AG08395 (cell line): ENCODE results near the gene FBXL7.

Source experiments
- DNase-seq: peaks from one replicate; pipeline ENCODE4 v3.0.0; 2012; ENCODE audit warnings: mixed read lengths, low spot score

The FBXL7 gene

DNA sequence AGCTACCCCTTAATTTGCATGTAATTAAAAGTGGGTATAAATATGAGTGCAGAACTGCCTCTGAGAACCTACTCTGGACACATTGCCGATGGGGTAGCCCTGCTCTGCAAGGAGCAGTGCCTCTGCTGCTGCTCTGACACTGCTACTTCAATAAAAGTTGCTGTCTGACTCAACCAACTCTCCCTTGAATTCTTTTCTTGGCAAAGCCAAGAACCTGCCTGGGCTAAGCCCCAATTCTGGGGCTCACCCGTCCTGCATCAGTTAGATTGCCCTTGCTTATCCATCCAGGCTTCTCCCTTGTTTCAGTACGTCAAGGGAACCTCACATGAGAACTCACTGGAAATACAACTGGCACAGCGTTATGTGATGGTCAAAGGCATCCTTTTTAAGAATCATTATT, 44.1 kb downstream of the FBXL7 start:
- DNase-seq = no peak

DNA sequence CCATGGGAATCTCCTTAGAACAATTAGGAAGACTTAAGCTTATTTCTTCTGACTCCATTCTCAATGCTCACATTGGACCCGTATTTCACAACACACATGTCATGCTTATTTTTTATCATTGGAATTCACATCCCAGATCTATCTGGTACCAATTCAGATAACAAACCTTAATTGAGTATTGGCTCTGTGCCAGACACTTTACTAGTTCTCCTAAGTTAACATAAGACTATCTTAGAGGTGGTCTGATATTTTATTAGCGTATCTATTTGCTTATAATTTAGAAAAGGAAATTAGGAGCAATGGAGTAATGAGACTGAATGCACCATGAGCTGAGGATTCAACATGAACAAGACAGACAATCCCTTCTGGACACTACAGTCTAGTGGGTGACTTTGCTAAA, 45.1 kb downstream of the FBXL7 start:
- DNase-seq = no peak

DNA sequence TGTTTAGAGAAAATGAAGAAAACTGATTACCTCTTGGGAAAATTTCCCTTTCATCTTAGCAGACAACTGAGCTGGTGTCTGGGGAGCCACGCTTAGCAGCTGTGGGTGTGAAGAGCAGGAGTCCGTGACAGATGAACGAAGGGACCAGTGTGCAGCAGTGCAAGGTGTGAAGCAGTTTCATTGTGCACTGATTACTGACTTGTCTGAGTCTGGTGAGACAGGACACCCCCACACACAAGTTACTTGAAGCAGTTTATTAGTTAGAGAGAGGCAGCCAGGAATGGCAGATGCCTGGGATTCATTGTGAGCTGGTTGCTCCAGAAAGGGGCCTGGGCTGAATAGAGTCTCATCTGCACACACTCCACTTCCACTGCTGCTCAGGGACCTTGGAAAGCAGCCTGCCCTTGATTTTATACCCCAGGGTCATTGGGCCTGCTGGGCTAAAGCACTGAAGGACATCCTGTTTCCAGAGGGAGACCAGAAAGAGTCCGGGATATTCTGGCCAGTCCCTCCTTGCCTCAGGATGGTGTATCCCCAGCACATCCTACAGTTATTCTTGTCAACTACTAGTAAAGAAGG, 47.4 kb downstream of the FBXL7 start:
- DNase-seq = no peak

DNA sequence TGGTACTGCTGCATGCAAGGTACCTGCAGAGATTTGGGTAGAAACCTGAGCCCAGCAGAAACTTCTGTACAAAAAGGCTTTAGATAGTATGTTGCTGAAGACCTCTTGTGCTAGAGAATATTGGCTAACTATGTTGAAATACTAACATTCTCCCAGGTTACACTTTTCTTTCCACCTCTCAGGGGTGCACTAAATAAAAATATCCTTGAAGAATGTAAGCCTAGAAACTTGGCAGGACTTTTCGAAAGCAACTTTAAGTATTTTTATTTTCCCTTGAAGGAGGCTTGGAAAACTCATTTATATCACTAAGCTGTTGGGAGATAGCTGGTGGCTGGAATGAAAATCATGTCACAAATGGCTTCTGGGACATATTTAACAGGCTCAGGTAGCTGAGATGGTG, 50.0 kb downstream of the FBXL7 start:
- DNase-seq = no peak

DNA sequence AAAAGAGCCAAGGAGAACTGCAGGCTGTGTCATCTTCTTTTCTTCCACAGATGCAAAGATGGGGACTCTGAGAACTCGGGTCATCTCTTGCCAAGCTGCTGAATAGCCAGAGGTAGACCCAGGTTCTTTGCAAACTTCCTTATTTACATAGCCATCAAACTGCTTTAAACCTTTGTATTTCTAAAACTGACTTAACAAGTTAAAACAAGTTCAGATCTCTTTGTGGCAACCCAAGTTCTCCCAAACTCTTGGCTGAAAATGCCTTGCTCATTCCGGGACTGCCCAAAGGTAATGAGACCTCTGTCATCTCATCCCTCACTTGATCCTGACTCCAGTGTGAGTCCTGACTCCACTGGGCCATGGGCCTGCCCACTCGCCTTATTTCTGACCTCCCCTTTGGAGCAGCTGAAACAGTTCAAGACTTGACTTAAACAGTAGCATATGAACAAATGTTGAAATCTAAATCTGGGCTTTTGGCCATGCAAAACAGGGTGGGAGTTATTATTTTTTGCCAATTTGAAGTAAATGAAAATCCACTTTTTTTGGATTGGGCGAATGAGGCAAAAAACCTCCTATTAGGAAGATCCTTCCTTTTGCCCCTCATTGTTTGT, 50.6 kb downstream of the FBXL7 start:
- no peak for DNase-seq

DNA sequence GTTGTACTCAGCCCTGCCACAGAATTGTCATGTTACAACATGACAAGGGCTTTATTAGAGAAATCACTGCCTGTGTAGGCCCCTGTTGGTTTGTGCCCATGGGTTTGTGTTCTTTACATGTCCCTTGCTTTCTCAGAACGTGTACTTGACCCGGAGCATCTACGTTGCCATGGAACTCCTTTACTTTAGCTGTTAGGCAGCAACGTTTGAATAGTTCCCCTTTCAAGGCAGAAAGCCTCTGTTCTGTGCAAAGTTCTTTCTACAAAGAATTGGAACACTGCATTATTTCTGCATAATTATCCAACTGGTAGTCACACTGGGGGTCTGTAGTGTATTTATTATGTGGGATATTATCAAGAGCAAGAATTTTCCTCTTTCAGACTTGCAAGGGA, 51.1 kb downstream of the FBXL7 start:
- DNase-seq = no peak

DNA sequence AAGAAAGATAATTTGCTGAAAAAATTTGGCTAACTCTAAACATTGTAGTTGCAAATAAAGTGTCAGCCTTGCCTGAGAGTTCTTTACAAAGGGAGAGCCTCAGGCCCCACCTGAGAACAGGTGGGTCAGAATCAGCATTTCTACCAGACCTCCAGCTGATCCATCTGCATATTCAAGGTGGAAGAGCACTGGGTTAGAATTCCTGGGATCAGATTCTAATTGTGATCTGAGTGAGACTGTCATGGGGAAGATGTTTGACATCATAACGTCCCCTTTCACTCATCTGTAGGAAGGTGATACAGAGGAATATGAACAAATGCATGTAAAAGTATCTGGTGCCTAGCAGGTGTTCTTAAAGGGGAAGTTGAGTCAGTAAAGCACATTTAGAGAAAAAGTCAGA, 54.6 kb downstream of the FBXL7 start:
- DNase-seq = no peak

DNA sequence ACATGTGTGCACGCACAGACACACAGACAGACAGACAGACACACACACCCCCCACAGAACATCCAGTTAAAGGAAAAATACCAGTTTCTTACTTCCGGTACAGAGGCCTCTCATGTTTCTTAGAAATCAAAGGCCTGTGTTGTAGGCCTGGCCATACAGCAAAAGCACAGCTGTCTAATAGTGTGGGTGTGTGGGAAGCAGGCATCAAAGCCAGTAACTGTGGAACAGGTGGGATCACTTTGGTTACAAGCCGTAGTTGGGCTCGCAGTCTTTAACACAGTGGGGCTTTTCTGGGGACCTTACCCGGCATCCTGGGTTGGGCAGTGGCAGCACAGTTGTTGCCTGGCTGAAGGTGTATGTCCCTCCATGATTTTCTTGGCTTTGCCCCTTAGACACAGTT, 55.2 kb downstream of the FBXL7 start:
- DNase-seq = no peak

DNA sequence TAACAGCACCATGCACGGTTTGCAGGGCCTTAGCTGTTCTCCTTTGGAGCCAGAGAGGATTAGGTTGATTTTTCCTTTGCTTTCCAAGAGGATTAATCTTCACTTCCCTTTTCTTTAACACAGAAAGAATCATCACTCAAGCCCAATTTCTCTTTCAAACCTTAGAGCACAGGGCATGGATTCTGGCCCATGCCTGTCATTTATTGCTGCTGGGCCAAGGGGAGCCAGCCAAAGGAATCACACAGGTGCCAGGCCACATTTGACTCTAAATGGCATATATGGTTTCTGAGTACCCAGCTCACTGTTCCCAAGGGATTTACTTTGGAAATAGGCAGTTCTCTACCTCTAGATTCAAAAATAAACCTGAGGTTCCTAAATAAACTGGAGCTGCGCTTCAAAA, 58.3 kb downstream of the FBXL7 start:
- DNase-seq = no peak

DNA sequence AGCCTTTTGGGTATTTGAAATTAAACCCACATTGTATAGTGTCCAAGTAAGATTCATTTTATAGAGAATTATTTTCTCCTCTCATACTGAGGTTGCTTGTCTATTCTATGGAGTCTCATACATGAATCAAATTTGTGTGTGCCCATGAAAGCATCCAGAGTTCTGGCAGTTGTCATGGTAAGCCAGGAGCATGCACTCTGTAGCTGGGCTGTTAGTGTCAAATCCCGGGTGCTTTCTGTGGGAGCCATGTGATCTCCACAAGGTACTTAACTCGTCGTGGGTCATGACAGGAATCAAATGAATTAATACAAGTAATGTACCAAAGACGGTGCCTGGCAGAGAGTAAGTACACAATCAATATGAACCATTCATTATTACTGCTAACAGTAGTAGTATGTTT, 58.7 kb downstream of the FBXL7 start:
- DNase-seq = no peak

DNA sequence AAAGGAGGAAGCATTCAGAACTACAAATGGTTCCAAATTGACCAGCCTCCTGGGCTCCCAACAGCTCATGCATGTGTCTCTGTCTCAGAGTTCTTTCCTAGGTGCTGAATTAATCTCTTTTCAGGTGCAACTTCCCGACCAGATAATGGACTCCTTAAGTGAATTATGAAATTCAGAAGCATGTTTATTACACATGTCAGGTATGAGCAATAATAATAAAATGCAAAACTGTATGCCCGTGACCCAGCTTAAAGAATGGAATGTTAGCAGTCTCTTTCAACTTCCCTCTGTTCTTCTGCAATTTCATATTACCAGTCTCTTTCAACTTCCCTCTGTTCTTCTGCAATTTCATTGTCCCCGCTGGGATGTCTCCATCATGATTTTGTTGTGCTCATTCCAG, 60.4 kb downstream of the FBXL7 start:
- DNase-seq = no peak

DNA sequence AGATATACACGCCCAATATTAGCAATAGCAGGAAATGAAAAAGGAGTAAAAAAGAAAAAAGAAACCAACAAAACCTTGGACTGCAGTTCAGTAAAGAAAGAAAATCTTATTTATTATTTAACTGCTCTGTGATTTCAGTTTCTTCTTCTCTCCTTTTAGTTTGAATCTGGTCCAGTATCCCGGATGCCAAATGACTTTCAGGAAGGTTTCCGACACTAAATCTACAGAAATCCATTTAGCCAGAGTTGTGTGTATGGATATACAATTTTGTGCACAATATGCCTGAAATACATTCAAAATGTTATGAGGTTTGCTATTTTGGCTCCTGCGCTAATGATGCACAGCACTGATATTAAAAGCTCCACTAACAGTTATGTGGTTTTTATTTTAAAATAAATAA, 64.5 kb downstream of the FBXL7 start:
- DNase-seq = no peak

DNA sequence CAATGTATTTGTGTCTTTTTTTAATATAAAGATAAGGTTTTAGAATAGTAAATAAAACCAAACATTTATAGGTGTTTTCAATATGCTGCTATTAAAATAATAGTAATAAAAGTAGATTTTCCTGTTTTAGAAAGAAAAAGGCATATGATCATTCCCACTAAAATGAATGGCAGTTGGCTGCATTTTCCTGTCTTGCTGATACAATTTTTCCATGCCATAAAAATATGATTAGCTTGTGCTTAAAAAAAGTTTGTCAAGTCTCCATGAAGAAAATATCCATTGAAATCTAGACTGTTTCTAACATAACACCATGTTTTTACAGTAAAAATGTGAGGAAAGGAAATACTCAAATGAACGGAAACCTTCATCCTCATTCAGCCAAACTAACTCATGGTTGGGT, 65.0 kb downstream of the FBXL7 start:
- DNase-seq = no peak

DNA sequence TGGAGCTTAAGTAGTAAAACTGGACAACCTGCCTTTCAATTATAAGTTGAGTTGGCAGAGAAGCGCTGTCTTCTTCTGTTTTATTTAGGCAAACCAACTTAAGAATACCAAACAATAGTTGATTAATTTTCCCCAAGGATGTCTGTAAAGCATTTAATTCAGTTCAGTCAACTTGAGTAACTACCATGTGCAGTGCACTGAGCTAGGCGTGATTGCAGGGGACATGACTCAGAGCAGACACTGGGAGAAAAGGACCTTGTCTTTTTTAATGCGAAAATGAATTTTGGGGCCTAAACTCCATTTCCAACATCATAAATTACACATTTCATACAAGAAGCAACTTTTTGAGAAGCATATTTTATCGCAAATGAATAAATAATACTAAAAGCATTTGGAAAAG, 66.3 kb downstream of the FBXL7 start:
- peak; percentile 48 for DNase-seq

DNA sequence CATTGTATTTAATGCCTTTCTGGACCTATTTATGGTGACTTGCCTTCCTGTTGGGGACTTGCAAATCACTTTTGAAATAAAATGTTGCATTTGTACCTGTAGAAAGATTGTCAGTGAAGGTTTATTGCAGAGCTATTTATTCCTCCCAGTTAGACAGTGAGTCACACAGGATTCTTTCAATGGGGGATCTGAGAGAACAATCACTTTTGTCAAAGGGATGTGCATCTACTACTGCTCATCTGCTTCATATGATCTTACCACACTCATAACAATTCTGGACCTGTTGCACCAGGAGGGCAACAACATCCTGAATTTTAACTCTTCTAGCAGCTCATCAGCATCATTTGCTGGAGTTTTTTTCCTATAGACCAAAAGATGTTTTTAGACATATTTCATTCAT, 66.8 kb downstream of the FBXL7 start:
- peak; percentile 45 for DNase-seq

DNA sequence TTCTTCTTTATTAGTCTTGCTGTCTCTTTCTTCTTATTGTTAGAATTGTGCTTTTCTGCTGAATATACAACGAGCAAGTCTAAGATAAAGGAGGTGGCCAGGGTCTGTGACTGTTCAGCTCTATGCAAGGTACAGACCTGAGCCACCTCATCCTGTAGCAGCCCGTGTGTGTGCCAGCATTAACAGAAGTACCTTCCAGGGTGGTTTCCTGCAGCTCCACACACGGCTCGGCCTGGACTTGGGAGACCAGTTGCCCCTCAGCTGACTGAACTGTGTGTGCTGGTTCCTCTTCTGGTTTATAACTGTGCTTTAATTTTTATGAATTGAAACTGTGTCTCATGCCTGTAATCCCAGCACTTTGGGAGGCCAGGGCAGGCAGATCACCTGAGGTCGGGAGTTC, 70.5 kb downstream of the FBXL7 start:
- DNase-seq = no peak

DNA sequence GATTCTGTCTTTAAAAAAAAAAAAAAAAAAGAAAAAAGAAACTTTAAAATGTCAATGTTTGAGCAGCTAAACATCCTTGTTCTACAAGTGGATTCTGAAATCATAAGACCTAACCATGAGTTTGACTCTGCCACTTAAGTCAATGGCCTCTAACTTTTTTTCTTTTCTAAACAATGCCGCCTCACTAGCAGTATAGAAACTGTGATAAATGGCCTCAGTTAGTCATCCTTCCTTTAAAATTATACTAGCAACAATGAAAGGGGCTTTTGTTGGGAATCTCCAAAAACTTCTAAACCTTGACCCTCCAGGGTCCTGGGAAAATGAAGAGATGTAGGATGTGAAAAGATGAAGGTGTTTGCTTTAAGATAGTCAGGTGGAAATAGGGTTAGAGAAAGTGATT, 71.1 kb downstream of the FBXL7 start:
- DNase-seq = no peak

DNA sequence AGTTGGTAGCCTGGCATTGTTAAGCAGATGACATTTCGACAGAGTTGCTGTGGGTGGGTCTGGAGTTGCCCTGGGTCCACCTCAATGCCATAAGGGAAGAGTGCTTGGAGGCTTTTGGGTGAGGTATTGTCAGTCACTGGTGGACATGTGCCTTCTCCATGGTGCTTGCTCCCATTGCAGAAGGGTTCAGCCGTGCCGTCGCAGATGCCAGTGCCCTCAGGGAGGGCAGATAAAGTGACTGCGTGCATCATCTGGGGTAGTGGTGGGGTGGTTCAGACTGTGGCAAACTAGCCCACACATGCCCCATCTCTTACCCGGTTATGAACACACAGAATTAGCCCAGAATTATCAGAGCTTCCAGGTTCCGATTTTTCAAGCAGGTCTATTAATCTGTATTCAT, 71.6 kb downstream of the FBXL7 start:
- DNase-seq = no peak

DNA sequence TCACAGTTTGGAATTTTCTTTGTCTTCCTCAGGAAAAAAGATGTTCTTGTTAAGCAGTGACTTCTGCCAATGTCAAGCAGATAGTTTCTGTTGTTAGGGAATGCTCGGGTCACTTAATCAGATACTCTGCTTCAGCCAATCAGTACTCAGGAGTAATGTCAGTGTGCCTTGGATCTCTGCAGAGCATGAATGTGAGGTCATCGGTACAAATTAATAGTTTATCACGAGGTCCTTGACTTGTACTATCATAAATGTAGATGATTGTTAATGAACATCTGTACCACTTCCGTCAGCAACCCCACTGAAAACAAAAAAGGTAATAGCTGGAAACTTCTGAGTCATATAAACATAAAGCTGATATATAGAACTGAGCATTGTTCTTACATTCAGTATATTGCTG, 73.6 kb downstream of the FBXL7 start:
- DNase-seq = no peak

DNA sequence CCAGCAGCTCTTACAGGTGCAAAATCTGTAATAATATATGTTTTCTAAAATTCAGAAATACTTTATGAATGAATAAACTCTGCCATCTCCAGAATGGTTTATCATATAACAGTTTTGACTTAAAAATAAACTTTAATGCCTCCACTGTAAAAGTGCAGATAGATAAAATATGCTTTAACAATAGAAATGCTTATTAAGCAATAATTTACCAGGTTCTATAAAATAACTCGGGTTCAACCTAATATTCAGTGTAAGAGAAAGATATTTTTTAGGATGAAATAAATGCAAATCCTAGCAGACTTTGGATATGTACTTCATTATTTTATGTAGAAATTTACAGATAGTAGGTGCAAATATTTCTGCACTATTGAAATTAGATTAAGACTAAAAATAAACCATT, 74.1 kb downstream of the FBXL7 start:
- no peak for DNase-seq

DNA sequence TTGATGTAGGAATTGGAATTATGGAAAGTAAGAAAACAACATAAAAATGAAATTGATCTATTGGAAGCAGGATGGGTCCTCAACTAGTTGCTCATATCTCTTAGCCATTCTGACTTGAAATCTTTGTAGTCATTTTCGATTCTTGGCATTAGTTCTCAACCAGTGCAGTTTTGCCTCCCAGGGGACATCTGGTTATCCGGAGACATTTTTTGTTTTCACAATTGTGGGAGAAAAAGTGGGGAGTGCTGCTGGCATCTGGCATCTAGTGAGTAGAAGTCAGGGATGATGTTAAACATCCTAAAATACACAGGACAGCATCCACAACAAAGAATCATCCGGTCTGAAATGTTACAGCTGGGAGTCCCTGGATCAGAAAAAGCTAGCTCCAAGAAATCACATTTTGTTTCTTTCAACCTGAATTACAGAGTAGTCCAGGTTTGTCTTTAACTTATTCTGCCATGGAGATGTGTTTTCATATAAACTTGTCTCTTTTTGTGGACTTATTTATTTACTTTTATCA, 74.9 kb downstream of the FBXL7 start:
- DNase-seq = peak; percentile 32

DNA sequence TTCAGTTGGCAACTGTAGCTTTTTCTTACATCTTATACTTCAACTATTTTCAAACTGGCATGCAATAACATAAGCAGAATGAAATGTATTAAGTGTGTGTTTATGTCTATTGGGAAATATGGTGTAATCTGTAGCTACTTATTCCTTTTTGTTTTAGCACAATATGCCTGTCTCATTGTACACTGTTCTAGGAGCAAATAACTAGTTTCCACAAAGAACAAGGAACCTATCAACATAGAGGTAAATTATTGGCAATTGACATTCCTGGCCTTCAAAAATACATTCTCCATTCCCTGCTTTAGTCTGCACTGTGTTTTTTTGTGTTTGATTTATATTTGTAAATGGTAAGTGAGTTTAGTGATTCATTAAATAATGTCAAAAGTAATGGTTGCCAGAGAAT, 75.7 kb downstream of the FBXL7 start:
- DNase-seq = no peak

DNA sequence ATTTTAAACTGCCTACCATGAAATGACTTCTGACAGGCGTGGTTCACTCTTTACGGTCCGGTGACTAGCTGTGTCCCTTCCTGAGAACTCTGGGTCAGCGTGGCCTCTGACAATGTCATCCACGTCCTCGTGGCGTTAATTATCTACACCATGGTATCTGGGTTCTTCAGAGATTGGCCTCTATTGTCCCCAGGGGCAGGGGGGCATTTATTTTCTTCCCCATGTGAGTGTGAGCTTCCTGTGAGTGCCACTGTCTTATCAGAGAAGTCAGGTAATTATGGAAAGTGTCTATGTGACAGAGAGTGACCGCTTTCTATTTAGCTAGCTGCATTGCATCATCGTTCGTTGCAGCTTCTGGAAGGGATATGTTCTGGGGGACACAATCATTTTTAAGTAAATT, 77.2 kb downstream of the FBXL7 start:
- DNase-seq = no peak

DNA sequence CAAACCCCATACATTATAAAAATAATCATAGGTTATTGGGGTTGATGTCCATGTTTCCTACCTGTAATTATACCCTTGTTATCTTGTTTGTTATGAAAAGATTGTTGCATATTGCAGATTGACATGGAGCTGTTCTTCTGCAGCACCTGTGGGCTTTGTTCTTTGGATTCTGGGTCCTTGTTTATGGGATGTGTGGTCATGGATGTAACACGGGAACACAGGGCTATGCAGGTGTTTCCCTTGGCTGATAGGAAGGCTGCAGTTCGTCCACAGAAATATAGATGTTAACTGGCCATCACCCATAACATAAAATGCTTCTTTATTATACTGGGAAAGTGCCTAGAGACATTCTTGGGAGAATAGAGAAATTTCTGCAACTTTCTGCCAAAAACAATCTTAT, 77.9 kb downstream of the FBXL7 start:
- no peak for DNase-seq
